NCI-H2107 (cell line): Measurements from ENCODE around the gene CHST8.

Source experiments
- DNase-seq: peaks from one replicate; lab custom pipeline; 2025; lab: John Stamatoyannopoulos, UW

The CHST8 gene

DNA sequence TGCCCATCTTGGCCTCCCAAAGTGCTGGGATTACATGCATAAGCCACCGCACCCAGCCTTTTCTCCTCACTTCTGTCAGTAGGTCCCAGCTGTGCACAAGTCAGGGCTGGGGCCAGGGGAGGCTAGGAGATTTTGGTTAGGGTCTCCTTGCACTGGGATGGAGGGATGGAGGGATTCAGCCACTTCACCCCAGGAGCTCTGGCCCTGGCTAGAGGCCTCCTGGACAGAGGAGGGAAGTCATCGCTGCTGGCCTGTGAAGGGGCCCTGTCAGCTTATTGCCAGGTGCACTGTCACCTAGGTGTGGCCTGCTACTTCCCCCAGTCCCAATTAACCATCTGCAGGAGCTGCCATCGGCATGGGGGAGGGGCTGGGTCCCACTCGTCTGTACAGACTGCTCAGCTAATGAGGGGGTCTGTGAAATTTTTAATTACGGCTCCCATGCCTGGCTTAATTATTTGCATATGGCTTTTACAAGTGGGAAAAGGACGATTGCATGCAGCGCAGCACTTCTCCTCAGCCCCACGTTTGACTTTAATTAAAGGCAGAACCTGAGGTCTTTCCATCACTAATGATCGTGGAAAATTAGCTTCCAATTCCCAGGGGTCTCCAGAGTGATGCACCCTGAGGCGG, 52.4 kb downstream of the CHST8 start:
- no peak for DNase-seq

DNA sequence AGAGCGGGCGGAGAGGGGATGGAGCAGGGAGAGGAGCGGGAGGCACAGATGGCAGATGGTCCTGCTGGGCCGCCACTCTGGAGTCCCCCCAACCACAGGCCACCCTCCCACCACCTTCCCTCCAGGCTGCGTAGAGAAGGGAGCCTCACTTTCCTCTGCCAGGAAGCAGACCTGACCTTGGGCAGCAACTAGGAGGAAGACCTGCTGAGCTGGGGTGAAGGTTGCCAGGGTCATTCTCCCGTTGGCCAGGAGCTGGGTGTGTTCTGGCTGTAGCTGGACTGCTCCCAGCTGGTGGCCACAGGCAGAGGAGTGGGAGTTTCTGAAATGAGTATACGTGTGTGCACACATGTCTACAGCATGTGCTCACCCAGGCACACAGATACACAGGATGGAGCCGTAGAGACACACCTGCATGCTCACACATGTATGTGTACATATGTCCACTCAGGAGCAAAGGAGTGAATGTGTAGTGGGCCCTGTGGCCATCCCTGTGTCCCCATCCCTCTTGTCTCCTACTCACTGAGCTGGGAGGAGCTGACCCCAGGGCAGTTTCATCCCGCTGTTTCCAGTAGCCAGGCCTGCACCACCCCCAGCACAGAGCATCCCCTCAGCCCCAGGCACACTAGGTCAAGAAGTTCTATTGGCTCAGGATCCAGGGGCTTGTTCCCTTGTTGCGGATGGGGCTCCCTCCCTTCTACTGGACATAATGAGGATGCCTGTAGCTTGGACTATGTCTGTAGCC, 53.0 kb downstream of the CHST8 start:
- DNase-seq, result no peak

DNA sequence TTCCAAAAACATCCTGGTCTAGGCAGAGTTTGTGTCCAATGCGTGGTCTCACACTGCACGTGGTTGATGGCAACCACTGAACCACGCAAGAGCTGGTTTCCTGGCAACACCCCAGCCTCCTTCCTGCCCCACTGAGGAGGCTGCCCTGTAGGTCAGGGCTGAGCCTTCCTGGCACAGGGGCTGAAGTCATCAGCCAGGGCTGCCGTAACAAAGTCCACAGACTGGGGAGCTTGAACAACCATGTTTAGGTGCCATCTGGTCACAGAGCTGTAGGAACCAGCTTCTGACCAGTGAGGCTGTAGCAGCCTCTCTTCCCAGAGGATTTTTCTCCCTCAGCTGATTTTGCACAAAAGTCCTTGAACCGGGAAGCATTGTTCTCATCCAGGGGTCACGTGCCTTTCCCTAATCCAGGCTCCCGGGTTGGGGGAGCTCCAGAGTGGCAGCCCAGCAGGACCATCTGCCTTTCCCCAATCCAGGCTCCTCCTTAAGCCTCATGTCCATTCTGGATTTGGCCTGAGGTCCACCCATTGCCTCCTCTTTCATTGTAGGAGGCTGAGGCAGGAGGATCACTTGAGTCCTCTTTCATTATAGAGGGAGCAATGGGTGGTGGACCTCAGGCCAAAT, 53.9 kb downstream of the CHST8 start:
- no peak for DNase-seq

DNA sequence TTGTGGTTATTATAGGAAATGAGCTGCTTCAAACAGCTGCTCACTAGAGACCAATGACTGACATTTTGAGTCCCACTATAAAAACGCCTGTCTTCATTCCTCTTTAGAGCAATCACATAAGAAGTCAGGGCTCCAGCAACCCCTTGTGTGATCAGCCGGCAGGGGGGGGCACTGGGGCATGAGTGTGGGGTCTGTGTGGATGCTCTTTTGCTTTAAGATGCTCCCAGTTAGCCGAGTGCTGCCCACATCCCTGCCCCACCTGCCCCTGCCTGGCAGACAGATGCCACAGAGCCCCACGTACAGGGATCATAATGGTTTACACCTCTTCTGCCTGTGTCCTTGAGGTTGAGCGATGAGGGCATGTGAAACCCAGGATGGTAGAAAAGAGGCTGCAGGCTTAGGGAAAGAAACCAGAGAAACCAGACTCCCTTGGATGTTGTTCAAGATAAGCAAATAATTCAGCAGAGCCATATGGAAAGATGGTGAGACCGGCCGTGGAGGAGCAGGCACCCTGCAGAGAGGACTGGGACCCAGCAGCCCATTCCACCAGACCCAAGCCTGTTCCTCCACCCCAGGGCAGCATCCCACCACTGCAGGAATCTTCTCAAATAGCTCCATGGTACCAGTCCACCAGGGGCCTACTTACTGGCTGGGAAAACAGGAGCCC, 55.4 kb downstream of the CHST8 start:
- DNase-seq, result no peak

DNA sequence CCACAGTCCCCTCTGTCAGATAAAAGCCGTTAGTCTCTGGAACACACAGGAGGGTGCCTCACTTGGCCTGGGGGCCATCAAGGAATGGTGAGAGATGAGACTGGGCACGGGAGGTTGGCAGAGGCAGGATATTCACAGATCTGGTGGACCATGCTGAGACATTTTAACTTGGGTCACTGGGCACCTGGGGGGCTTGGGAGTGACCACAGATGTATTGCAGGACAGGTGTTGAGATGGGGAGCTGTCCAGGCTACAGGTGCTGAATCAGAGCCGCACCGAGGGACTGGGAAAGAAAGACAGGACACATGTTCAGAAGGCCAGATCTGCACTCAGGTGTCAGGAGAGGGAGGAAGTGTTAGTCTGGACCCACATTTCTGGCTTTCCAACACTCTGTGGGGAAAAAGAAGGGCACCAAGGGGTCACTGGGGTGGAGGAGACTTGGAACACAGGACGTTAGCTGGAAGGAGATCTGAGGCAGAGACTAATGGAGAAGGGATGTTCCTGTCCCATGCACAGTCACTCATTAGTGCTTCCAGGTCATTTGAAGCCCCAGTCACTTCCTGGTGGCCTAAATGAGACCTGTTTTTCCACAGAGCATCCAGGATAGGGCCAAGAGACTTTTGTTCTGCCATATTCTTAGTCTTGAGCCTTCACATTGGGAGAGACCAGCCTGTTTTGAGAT, 56.1 kb downstream of the CHST8 start:
- DNase-seq, result no peak

DNA sequence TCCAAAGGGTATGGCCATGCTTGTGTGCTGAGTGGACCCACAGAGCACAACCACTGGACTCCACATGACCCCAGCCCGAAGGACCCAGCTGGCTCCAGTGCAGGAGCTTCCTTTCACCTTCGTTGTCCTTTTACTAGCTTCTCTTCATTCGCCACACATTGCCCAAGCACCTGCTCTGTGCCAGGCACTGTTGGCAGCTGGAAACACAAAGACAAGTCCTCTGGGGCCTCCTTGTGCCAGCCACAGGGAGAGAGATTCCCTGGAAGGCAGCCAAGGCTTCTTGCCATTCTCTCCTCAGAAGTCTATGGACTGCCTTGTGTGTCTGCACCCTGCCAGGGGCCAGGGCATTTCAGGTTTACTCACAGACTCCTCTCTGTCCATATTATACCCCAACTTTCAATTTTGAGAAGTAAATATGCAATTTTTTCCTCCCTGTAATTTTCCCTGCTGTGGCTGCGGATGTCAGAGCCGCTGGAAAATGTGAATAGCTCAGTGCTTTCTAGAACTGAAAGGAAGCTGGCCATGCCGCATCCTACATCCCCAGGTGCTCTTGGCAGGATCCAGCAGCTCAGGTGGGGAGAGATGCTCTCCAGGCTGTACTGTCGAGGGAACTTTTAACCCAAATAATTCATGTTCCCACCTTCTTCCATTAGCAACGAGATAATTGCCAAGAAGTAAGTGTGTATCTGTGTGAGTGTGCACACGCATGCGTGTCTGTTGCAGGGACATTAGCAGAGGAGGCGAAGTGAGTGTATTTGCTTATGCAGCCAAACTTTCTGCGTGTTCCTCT, 57.2 kb downstream of the CHST8 start:
- peak; percentile 56 for DNase-seq

GRCh38 chr19:33679696-33680095, 57.9 kb downstream of the CHST8 start:
- DNase-seq, result no peak

DNA sequence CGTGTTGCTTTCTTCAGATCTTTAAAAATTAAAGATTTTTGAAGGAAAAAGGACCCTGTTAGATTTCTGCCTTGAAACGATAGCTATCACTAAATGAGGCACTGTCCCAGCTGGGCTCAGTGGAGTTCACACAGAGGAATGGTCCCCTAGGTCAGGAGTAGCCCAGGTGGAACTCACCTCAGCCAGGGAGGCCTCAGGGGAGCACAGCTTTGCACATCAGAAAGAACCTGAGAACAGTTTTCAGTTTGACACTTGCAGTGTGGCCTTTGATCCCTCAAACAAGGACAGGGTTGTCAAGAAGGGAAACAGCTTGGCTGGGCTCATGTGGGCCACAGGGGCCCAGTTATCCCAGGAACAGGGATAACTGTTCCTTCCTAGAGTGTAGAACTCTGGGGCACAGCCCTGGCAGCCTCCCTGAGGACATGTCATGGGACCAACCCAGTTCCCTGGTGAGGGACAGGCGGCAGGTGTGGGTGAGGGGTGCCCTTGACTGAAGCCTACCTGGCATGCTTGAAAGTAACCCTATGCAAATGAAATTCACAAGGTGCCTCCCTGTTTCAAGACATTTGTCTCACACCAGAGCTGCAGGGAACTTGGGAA, 59.4 kb downstream of the CHST8 start:
- no peak for DNase-seq

DNA sequence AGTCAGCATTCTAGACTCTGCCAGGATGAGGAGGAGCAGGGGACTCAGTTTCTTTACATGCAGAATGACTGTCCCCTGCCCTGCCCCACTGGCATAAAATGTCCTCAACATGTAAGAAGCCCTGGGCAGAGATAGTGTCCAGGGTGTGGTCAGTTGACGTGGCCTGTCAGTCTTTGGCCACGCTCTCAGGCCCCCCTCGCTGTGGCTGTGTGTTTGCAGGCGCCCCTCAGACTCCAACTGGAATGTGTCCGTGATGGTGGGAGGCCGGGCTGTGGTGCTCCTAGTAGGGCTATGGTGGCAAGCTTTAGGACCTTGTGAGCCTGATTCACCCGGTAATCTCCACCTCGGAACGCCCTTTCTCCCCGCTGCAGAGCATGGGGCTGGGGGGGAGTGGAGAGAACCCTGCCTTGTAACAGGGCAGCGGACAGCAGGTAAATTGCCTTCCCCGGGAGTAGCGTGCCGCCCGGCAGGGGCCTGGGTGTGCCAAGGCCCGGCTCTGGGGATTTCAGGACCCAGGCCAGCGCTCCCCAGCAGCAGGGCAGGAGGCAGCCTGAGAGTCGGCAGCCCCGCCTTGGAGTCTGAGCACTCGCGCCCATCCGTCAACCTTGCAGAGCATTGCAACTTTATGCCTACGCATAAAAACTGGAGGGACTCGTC, 62.3 kb downstream of the CHST8 start:
- no peak for DNase-seq

DNA sequence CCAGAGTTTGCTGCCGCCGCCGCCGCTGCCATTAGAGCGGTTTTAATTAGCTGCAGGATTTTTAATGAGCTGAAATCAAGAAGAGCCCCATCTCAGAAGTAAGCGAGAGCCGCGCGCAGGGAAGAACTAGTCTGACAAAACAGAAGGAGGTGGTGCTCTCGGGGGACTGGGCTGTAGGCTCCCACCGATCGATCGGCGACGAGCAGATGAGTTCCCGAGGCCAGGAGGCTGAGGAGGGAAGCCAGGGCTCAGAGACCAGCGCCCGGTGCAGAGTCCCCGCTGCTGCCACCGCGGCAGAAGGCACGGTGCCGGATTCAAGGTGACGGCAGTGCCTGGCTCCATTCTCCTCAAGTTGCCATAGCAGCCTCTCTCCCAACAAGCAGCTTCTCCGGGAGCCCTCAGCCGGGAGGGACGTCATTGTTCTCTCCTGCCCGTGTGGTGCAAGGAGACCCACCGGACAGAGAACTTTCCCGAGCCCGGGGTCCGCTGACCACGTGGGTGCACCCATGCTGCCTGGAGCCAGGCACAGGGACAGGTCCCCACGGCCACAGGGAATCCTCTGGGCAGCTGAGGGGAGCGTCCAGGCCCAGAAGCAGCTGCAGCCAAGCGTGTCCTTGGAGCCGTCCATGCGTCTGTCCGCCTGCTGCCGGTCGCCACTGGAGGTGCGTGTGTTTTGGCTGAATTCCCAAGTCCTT, 62.9 kb downstream of the CHST8 start:
- no peak for DNase-seq

DNA sequence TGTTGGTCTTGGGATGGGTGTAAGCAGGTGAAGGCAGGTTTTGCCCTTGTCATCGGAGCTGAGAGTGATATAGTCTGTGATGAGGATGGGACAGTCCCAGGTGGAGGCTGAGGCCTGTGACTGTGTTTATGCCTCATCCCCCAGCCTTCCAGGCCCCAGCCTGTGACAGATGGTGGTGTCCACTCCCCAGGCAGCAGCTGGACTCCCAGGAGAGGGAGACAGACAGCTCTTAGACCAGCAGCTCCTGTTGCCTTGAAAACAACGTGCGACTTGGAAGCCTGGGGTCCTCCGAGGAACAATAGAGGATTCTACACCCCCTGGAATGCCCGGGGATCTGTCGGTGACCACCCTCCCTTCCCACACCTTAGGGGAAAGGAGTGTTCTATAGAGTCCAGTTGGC, 63.8 kb downstream of the CHST8 start:
- no peak for DNase-seq

DNA sequence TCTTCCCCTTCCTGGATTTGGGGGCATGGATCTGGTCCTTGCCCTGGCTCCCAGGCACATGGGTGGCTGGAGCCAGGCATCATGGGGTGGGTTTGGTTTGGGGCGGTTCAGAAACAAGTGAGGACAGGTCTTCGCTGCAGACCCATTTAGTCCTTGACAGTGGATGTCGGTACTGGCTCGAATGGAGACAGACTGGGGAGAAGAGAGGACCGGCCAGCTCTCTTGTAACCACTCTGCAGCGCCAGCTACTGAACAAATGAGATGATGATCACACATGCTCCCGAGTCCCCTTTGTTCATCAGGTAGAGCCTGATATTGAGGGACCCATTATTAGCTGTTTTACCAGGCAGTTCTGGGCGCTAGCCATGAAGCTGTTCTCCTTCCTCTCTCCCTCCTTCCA, 64.5 kb downstream of the CHST8 start:
- DNase-seq, result no peak

- DNase-seq, result no peak
These were observed 65.1 kb downstream of the CHST8 start for GRCh38 chr19:33686687-33687480.

DNA sequence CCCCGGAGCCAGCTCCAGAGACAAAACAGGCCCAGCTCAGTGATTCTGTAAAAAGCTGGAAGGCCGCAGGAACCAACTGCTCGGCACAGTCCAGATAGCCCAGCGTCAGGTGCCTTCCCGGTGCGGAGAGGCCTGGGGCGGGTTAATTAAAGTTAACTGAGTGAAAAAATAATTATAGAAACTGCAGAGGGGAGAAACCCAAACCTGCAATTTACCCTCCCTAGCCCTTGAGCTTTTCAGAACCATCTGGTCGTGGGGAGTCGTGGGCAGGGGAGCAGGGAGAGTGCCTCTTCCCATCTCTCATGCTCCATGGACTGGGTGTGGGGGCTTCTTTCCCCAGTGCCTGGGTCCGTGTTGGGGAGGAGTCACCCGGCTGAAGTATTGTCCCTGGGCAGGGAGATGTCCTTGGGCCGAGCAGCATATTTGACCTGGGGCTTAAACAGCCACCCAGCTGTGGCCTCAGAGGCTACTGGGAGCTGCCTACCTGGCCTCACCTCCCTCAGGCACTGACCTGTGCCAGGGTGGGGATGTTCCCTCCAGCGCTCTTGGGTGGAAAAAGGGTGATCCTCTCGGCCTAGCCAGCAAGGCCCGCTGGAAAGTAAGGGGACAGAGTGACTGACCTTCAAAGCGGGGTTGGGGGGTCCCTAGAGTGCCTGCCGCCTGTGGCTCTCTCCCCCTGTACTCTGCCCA, 65.9 kb downstream of the CHST8 start:
- no peak for DNase-seq

DNA sequence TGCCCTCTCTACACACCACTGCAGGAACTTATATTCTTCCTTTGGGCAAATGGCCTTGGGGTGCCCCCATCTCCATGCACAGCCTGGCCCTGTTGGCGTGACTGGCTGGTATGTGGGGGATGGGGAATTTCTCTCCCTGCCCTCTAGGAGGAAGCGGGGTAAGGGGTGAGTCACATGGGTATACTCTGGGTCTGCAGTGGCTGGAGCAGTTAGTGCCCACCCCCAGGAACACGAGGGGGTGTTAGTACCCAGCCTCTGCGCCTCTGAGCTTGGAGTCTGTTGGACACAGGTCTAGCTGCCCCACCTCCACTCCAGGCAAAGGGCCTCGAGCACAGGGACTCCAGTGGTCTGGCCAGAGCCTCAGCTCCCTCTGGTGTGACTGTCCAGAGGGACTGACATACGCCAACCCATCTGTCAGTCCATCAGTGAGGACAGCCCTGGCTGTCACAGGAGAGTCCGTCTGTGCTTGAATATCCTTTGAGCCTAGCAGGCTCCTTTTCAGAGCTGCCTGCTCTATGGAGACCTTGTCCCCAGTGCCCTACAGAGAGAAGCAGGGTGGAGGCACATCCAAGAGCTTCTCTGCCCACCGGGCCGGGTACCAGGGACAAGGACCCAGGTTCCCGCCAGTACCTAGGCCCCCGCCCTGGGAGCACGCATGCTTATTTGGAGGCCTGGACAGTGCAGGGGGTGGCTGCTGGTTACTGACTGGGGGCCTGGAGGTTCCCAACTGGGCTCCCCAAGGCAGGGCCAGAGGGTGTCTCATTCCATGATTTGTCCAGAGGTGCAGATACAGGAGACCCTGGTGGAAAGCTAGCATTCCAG, 66.6 kb downstream of the CHST8 start:
- no peak for DNase-seq

GRCh38 chr19:33689138-33689746, 67.5 kb downstream of the CHST8 start:
- DNase-seq, result no peak

GRCh38 chr19:33689868-33690267, 68.1 kb downstream of the CHST8 start:
- DNase-seq, result no peak
